HG03558 (cell line): ENCODE measurements around the gene IL15.

Experiments used
- ATAC-seq: cut with Tn5 transposase; IDR thresholded peaks from one replicate; pipeline ENCODE4 v1.9.1; 2021; ENCODE audit warnings: moderate number of reproducible peaks; ENCODE audit not compliant: unreplicated experiment; ENCODE audit errors: extremely low read depth

IL15 gene

DNA sequence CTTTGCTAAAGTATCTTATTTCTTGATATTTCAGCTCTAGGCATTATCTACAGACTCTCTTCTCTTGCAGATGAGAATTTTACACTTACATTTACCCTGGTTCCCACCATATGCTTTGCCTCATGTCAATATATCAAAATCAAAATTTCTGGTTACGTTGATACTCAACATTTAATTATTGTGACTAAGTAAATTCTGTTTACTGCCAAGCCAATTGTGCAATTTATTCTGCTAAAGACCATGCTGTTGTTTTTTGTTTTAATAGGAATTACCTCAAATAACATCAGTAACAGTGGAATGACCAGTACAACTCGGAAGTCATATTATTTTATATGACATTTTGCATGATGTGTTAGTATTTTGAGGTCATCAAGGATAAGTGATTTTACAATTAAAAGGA, 125.5 kb downstream of the IL15 start:
- ATAC-seq: no peak

- no peak for ATAC-seq
Observed at GRCh38 chr4:141763374-141763773, 127.0 kb downstream of the IL15 start.

- no peak for ATAC-seq
Observed at GRCh38 chr4:141768954-141769353, 132.6 kb downstream of the IL15 start.

- ATAC-seq: no peak
Observed at GRCh38 chr4:141771889-141772830, 135.8 kb downstream of the IL15 start.

DNA sequence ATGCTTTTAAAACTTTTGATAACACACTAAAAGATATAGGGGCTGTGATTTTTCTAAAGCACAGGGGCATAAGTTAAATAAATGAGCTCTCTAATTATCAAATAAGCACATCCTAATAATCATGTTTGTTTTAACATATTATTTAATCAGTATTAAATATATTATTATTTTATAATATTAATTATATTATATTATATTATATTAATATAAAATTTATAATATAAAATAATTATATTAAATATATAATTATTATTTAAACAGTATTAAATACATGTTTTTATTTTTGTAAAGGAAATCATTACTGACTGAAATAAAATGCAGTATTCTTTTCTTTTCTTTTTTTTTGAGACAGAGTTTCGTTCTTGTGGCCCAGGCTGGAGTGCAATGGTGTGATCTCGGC, 136.5 kb downstream of the IL15 start:
- no peak for ATAC-seq

GRCh38 chr4:141782205-141782604, 145.8 kb downstream of the IL15 start:
- ATAC-seq: no peak
